ENCODE data around the gene USF1. TPM values are rescaled to one million over a fixed set of nuclear protein-coding genes. Genes with fewer than 3 reads are reported as not detected.

Gene USF1
- total RNA-seq, 1 donor from 2014 or later = 58.4 TPM

- H3K27me3 ChIP-seq (ENCODE audit: control insufficient read depth, insufficient read depth, low read length) = no peaks in the 10 kb centered on the region
- FAIRE-seq (peak; percentile 36), DNase-seq (ENCODE audit: low read depth) (no peak)
- H3K4me3 ChIP-seq (ENCODE audit: low read depth, low read length) = no peak overlapping the region
- H3K36me3 ChIP-seq (ENCODE audit: control insufficient read depth, insufficient read depth, low read length) = peaks cover 21% of the 10 kb centered on the region
- no peak for TF ChIP-seq CTCF (IDR thresholded peaks at IDR 0.05; ENCODE audit: insufficient read depth, low read length, severe bottlenecking)
Observed at GRCh38 chr1:161039546-161039945, 6.2 kb downstream of the USF1 start.

- Histone ChIP-seq H3K4me3 (ENCODE audit: low read depth, low read length) (peak overlapping the region; percentile 93), H3K27me3 (ENCODE audit: control insufficient read depth, insufficient read depth, low read length) (no peaks in the 10 kb centered on the region), H3K36me3 (ENCODE audit: control insufficient read depth, insufficient read depth, low read length) (peaks cover 21% of the 10 kb centered on the region)
- FAIRE-seq (no peak), DNase-seq (ENCODE audit: low read depth) (no peak)
- no peak for TF ChIP-seq CTCF (IDR thresholded peaks at IDR 0.05; ENCODE audit: insufficient read depth, low read length, severe bottlenecking)
Observed at GRCh38 chr1:161039154-161039545, 6.6 kb downstream of the USF1 start.

- no peaks in the 10 kb centered on the region for H3K27me3 ChIP-seq (ENCODE audit: control insufficient read depth, insufficient read depth, low read length)
- peak; percentile 50 for DNase-seq (ENCODE audit: low read depth)
Observed at GRCh38 chr1:161038523-161039153, 7.1 kb downstream of the USF1 start, which contains the start of gene TSTD1. Gene TSTD1, minus strand, starts transcription at chr1:161038964. Its CDS starts 75 bp downstream, at chr1:161038889.

GRCh38 chr1:161037661-161038522 lies 7.9 kb downstream of the USF1 start:
- no peaks in the 10 kb centered on the region for H3K27me3 ChIP-seq (ENCODE audit: control insufficient read depth, insufficient read depth, low read length)
- FAIRE-seq (no peak), DNase-seq (ENCODE audit: low read depth) (peak; percentile 40)
- no peak for TF ChIP-seq CTCF (IDR thresholded peaks at IDR 0.05; ENCODE audit: insufficient read depth, low read length, severe bottlenecking)
- H3K36me3 ChIP-seq (ENCODE audit: control insufficient read depth, insufficient read depth, low read length) = peaks cover 21% of the 10 kb centered on the region
- peak overlapping the region; percentile 93 for H3K4me3 ChIP-seq (ENCODE audit: low read depth, low read length)

More at GRCh38 chr1:161038523-161039153, 7.1 kb downstream of the USF1 start, which contains the start of gene TSTD1:
- peak; percentile 11 for TF ChIP-seq CTCF (IDR thresholded peaks at IDR 0.05; ENCODE audit: insufficient read depth, low read length, severe bottlenecking)
- peaks cover 21% of the 10 kb centered on the region for H3K36me3 ChIP-seq (ENCODE audit: control insufficient read depth, insufficient read depth, low read length)
- H3K4me3 ChIP-seq (ENCODE audit: low read depth, low read length) = peak within 1 kb of the TSS; percentile 93
- FAIRE-seq = no peak

- peak; percentile 18 for FAIRE-seq
- H3K27me3 ChIP-seq (ENCODE audit: control insufficient read depth, insufficient read depth, low read length) = no peaks in the 10 kb centered on the region
- H3K4me3 ChIP-seq (ENCODE audit: low read depth, low read length) = no peak overlapping the region
- H3K36me3 ChIP-seq (ENCODE audit: control insufficient read depth, insufficient read depth, low read length) = no peaks in the 10 kb centered on the region
- TF ChIP-seq CTCF (IDR thresholded peaks at IDR 0.05; ENCODE audit: insufficient read depth, low read length, severe bottlenecking) = no peak
- peak; percentile 83 for DNase-seq (ENCODE audit: low read depth)
Observed at GRCh38 chr1:161033751-161034150, 12.0 kb downstream of the USF1 start.

Measured in bronchial epithelial cell (primary cell).